Stimulated activated CD8-positive, alpha-beta memory T cell treated with anti-CD3 and anti-CD28 coated beads, Interleukin-15, amount 100 ng/mL, for 24 hours (primary cell): ENCODE data around the gene SLC44A5.
"Not testable (repeated sequence)": the region's sequence is repeated elsewhere in the genome, so short reads cannot be mapped to it uniquely, and the experiment has no call there.

Source experiments
- DNase-seq: peaks from one replicate; pipeline ENCODE4 v3.0.0-alpha.2; 2020; ENCODE audit warnings: low read depth

Gene SLC44A5

DNA sequence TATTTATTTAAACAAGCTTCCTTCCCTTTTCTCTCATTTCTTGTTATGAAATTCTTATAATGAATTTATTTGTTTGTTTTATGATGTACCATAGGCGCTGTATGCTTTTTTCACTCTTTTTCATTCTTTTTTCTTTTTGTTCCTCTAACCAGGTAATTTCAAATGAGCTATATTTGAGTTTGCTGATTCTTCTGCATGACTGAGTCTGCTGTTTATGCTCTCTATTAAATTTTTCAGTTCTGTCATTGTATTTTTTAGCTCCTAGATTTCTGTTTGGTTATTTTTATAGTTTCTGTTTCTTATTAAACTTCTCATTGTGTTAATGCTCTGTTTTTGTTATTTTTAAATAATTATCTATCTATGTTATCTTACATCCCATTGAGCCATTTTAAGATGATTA is 244.3 kb downstream of the SLC44A5 start:
- DNase-seq = no peak

DNA sequence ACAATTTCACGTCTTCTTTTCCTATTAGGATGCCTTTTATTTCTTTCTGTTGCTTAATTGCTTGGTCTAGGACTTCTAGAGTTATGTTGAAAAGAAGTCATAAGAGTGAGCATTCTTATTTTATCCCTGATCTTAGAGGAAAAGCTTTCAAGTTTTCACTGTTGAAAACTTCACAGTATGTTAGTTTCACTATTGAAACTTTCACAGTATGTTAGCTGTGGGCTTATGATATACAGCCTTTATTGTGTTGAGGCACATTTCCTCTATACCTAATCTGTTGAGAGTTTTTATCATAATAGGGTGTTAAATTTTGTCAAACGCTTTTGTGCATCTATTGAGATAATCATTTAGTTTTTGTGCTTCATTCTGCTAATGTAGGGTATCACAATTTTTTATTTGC is 249.7 kb downstream of the SLC44A5 start:
- no peak for DNase-seq

- not testable (repeated sequence) for DNase-seq
Observed at GRCh38 chr1:75354267-75354666, 256.6 kb downstream of the SLC44A5 start.

GRCh38 chr1:75353051-75353450 is 257.9 kb downstream of the SLC44A5 start:
- DNase-seq = no peak

GRCh38 chr1:75345538-75346292 is 265.2 kb downstream of the SLC44A5 start:
- DNase-seq = no peak

GRCh38 chr1:75342786-75343185 is 268.1 kb downstream of the SLC44A5 start:
- no peak for DNase-seq

DNA sequence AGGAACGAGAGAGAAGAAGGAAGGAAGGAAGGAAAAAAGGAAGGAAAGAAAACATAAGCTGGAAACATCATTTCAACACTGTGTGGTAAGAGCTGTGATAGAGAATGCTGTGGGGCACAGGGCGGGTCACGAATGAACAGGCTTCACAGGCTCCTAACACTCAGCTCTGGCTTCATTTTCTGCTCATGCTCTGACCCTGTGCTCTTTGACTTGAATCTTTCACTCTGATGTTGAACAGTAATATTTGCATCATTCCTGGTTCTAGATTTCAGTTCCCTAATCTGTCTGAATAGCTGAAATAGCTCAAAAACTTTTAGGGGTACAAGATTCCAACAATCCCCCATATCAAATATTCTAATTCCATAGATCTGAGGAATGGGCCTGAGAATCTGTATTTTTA is 269.4 kb downstream of the SLC44A5 start:
- no peak for DNase-seq

DNA sequence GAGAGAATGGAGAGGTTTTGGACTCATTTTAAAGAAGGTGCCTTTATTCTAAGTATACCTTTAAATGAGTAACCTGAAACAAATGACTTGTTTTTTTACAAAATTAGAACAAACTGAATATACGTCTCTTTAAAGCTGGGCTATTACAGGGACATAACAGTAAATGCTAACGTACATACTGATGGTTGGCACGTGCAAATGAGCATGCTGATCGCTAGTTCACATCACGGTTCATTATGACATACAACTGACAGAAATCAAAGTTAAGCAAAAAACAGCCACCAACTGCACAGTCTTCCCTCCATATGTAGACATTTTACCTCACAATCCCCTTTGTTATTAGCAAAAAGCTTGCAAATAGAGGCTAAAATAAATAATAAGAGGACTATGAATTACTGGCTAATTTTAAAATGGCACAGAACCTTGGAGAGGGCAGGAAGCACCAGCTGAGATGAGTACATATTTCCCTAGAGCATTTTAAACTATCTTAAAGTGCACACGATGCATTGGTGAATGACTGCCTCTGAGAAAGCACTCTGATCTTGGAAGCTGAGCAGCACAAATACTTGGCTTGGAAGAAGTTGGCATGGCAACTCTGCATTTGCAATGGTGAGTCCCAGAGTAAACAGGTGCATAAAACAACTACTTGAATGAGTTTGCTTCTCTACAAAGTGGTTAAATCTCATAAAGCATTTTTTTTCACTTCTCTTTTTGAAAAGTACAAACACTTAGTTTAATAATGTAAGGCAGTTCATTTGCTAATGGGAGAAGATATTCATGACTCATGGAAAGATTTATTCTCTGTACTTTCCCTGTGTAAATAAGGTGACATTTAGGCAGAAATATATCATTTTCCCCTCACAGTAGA is 272.1 kb downstream of the SLC44A5 start:
- DNase-seq = no peak

- DNase-seq = no peak
Observed at GRCh38 chr1:75334876-75335389, 276.0 kb downstream of the SLC44A5 start.

- DNase-seq = no peak
Observed at GRCh38 chr1:75330624-75331023, 280.3 kb downstream of the SLC44A5 start.

- DNase-seq = no peak
Observed at GRCh38 chr1:75328691-75329090, 282.2 kb downstream of the SLC44A5 start.

DNA sequence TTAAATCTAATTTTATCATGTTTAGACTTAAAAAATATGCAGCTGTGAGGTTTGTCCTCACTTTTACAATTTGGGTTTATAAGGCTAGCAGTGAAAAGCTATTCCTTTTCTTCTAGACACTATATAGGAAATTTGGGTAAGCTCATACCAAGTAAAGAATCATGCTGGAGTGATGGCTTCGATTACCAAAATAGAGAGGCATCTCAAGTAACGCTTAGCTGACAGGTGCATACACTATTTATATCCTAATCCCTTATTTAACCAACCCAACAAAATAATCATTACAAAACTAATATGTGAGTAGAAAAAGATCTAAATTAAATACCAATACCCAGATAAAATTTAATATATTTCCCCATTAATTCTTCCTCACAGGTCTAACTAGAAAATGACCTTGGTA is 283.5 kb downstream of the SLC44A5 start:
- DNase-seq = no peak

DNA sequence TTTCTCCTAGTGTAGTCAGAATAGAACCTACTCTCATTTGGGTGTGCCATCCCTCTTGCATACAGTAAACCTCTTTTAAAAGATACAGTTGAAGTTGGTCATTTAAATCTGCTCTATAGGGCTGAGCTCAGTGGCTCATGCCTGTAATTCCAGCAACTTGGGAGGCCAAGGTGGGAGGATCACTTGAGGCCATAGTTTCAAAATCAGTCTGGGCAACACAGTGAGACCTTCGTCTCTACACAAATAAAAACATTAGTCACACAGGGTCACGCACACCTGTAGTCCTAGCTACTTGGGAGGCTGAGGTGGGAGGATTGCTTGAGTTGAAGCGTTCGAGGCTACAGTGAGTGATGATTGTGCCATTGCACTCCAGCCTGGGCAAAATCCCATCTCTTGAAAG is 292.9 kb downstream of the SLC44A5 start:
- DNase-seq = no peak

GRCh38 chr1:75316230-75316629 is 294.7 kb downstream of the SLC44A5 start:
- DNase-seq = no peak

GRCh38 chr1:75312620-75313019 is 298.3 kb downstream of the SLC44A5 start:
- DNase-seq = no peak

GRCh38 chr1:75310067-75310466 is 300.8 kb downstream of the SLC44A5 start:
- no peak for DNase-seq

DNA sequence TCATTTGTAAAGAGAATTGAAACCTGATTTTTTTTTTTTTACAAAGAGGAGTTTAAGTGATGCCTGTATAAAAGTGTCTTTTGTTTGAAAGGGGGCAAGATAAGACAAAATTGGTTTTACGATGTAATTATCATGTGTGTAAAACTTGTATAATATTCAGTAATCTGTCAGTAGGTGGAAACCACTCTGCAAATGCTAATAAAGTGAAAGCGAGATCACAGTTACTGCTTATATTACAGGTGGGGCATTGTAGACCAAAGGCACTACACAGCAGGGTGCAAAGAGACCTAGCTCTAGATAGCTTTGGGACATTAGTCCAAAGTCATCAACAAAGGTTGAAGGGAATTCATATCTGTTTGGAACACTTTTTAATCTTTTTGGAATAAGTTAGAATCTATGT is 302.5 kb downstream of the SLC44A5 start:
- no peak for DNase-seq

DNA sequence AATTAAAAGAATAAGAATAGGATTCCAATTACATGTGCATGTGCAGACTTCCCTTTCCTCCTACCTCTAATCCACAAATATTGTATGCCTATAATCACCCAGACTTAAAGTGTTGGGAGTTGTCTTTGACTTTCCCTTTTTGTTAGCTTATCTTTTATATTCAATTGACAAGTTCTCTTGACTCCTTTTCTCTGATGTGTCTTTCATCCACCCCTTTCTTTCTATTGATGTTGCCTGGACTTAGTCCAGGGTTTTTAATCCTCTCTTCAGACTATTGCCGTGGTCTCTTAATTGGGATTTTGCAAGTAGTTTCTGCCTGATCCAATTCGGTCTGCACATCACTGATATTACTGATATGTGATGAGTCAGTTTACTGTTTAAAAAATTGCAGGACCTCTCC is 305.9 kb downstream of the SLC44A5 start:
- no peak for DNase-seq

- DNase-seq = no peak
Observed at GRCh38 chr1:75293270-75293669, 317.6 kb downstream of the SLC44A5 start.

GRCh38 chr1:75292013-75292412 is 318.9 kb downstream of the SLC44A5 start:
- DNase-seq = no peak

- DNase-seq = no peak
Observed at GRCh38 chr1:75276385-75276784, 334.5 kb downstream of the SLC44A5 start.

DNA sequence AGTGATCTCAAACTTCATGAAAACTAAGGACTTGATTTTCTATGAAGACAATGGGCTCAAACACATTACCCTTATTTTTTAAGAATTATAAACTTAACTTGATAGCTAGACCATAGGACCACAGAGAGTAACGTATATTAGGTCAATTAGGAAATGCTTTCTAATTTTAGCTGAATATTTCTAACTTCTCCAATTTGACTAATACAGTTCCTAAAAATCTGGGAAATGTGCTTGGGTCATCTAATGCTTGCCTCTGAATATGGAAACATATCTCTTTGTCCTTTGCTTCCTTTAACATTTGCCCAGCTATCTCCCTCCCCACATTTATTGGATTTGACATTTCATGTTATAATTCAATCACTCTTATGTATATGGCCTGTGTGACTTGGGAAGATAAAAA is 335.3 kb downstream of the SLC44A5 start:
- no peak for DNase-seq

DNA sequence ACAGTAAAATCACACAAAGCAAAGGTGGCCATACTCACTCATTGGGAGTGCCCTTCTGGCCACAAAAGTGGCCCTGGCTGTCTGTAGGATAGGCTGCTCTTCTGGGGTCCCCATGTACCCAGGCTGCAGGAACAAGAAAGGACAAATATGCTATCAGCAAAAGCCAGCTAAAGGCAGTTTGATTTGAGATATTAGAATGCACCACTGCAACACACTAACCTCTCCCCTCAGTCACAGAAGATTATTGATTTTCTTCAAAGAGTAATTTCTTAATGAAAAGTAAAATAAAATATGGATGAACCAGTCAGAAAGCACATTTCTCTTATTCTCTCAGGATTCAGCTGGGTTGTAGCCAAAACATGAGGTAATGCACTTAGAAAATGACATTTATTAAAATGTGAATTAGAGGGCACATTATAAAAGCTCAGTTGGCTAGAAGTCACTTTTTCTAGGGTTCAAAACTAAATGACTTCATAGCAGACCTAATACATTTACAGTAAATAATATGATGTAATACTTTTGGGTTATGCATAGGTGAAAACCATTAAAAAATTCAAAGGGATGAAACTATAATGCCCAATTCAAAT is 335.9 kb downstream of the SLC44A5 start:
- DNase-seq = no peak
